Right atrium auricular region (tissue), 2 donors: ENCODE results near the gene JDP2. TPM values are rescaled to one million over a fixed set of nuclear protein-coding genes. Genes with fewer than 3 reads are reported as not detected.
A peak's percentile ranks its signal among the peaks of the same experiment; 100 is the strongest.

Experiments
- DNase-seq: peaks from one replicate; pipeline ENCODE4 v3.0.0-alpha.2; 2019; ENCODE audit warnings: low spot score
- H3K27ac ChIP-seq, 2 donors: fragments of 200-600 bp; sonication (generic); 1 replicate in 1 of 2; 2 replicates in 1 of 2; pipeline ENCODE4 v1.5.1; 2016 to 2019
- H3K27me3 ChIP-seq, 2 donors: fragments of 200-600 bp; sonication (generic); one replicate each; pipeline versions ENCODE4 v1.5.1 to v1.6.0; 2017 to 2019
- H3K36me3 ChIP-seq: fragments of 200-600 bp; sonication (generic); one replicate; pipeline ENCODE4 v1.5.1; 2016
- H3K4me1 ChIP-seq, 2 donors: fragments of 200-600 bp; sonication (generic); one replicate each; pipeline versions ENCODE4 v1.5.1 to v1.6.0; 2017 to 2019
- H3K4me3 ChIP-seq, 2 donors: fragments of 200-600 bp; sonication (generic); 1 replicate in 1 of 2; 2 replicates in 1 of 2; pipeline ENCODE4 v1.5.1; 2017 to 2019; ENCODE audit warnings: mild to moderate bottlenecking in 1 of 2, moderate library complexity in 1 of 2
- H3K9me3 ChIP-seq, 2 donors: fragments of 200-600 bp; sonication (generic); one replicate each; pipeline ENCODE4 v1.5.1; 2019
- CTCF ChIP-seq, 2 donors: fragments of 200-600 bp; sonication (generic); IDR thresholded peaks; one replicate each; pipeline ENCODE4 v1.5.1; 2019; ENCODE audit warnings: antibody characterized with exemption in 2 of 2
- total RNA-seq, 2 donors: library from RNA; depleted of rRNA; stranded (reverse); fragments of >200 nt; gene quantifications; one replicate each; pipeline ENCODE4 v1.1.0, GENCODE V29; 2016

JDP2 gene
- total RNA-seq, 2 donors from 2014 or later: 46.1 to 67.4 TPM

DNA sequence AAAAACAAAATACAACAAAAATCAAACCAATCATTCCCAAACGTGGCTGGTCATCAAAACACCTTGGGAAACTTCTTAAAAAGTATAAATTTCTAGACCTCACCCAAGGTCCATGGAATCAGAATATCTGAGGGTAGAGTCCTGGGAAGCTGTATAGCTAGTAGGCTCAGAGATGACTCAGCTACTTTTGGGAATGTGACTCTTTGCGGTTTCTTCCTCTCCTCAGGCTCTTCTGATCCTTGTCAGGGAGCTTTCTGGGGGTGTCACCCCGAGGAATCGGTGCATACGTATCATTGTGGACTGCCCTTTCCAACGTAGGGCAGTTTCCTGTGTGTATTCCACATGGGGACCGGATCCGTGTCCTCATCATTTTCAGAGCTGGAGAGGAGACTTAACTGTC is 14.8 kb downstream of the JDP2 start:
- no peak for TF ChIP-seq CTCF (IDR thresholded peaks at IDR 0.05)
- no peak for DNase-seq
- Histone ChIP-seq H3K9me3 (no peaks in the 10 kb centered on the region), H3K4me3 (no peak overlapping the region), H3K27ac (peak overlapping the region; percentile 71 to 72), H3K36me3 (peaks cover 42% of the 10 kb centered on the region), H3K4me1 (peaks cover 0 to 53% of the 10 kb centered on the region in 2 donors), H3K27me3 (no peaks in the 10 kb centered on the region)

GRCh38 chr14:75443203-75443969 is 15.6 kb downstream of the JDP2 start:
- no peak for TF ChIP-seq CTCF (IDR thresholded peaks at IDR 0.05)
- no peaks in the 10 kb centered on the region for H3K9me3 ChIP-seq
- H3K27me3 ChIP-seq: no peaks in the 10 kb centered on the region
- H3K36me3 ChIP-seq: peaks cover 34% of the 10 kb centered on the region
- no peak overlapping the region for H3K4me3 ChIP-seq
- no peak for DNase-seq
- peaks cover 0 to 55% of the 10 kb centered on the region in 2 donors for H3K4me1 ChIP-seq
- H3K27ac ChIP-seq: peak overlapping the region; percentile 71 to 72

DNA sequence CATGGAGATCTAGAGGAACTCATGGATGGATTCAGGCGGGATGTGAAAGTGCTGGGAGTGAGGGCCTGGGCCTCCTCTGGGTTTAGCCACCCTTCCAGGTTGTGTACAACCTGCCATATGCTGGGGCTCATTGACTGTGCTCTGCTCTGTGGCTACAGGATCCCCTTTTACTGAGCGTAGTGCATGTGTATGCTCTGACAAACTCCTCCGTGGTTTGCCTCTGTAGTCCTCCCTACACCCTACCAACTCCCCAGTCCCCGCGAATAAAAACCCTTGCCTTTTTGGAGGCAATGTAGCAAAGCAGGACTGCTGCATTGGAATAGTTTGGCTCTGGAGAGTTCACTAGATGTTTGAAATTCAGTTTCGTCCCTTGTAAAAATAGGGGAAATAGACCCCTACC is 17.4 kb downstream of the JDP2 start:
- Histone ChIP-seq H3K9me3 (no peaks in the 10 kb centered on the region), H3K36me3 (peaks cover 16% of the 10 kb centered on the region), H3K4me1 (peaks cover 0 to 73% of the 10 kb centered on the region in 2 donors), H3K4me3 (no peak overlapping the region), H3K27me3 (no peaks in the 10 kb centered on the region), H3K27ac (peak overlapping the region in 1 of 2 donors; percentile 4)
- DNase-seq: no peak
- TF ChIP-seq CTCF (IDR thresholded peaks at IDR 0.05): no peak

DNA sequence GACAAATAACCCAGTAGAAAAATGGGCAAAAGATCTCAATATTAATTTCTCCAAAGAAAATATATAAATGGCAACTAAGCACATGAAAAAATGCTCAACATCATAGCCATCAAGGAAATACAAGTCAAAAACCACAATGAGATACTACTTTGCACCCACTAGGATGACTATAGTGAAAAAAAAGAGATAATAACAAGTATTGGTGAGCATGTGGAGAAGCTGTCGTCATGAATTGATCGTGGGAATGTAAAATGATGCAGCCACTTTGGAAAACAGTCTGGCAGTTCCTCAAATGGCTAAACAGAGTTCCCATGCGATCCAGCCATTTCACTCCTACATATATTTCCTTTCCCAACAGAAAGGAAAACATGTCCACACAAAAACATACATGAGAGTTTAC is 18.1 kb downstream of the JDP2 start:
- Histone ChIP-seq H3K36me3 (peaks cover 9% of the 10 kb centered on the region), H3K27ac (no peak overlapping the region), H3K4me3 (no peak overlapping the region), H3K27me3 (no peaks in the 10 kb centered on the region), H3K4me1 (peaks cover 0 to 74% of the 10 kb centered on the region in 2 donors), H3K9me3 (no peaks in the 10 kb centered on the region)
- DNase-seq: no peak
- TF ChIP-seq CTCF (IDR thresholded peaks at IDR 0.05): no peak

DNA sequence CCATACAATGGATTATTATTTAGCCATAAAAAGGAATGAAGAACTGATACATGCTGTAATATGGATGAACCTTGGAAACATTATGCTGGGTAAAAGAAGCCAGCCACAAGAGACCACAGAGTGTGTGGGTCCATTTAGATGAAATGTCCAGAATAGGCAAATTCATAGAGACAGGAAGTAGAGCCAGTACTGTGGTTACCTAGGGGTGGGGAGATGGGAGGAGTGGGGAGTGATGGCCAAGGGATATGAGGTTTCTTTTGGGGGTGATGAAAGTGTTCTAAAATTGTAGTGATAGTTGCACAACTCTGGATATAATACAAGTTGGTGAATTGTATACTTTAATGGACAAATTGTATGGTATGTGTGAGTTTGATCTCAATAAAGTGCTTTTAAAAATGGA is 18.6 kb downstream of the JDP2 start:
- H3K36me3 ChIP-seq: peaks cover 9% of the 10 kb centered on the region
- no peak overlapping the region for H3K27ac ChIP-seq
- H3K9me3 ChIP-seq: no peaks in the 10 kb centered on the region
- no peak for TF ChIP-seq CTCF (IDR thresholded peaks at IDR 0.05)
- H3K4me3 ChIP-seq: no peak overlapping the region
- no peaks in the 10 kb centered on the region for H3K27me3 ChIP-seq
- DNase-seq: no peak
- H3K4me1 ChIP-seq: peaks cover 0 to 74% of the 10 kb centered on the region in 2 donors

DNA sequence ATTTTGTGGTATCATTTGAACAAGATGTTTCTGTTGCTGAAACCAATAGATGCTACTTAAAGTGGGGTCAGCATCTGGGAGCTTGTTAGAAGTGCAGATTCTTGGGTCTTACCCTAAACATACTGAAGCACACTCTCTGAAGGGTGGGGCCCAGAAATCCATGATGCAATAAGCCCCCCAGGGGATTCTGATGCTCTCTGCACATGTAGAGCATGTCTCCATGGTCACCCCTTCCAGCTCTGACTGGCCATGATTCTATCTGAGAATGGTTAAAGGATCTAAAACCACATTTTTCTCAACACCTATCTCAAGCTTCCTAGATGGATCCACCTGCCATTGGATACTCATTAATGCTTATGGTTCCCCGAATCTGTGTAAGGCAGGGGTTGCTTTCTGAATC is 20.4 kb downstream of the JDP2 start:
- no peaks in the 10 kb centered on the region for H3K27me3 ChIP-seq
- peaks cover 0 to 74% of the 10 kb centered on the region in 2 donors for H3K4me1 ChIP-seq
- H3K27ac ChIP-seq: no peak overlapping the region
- no peak for TF ChIP-seq CTCF (IDR thresholded peaks at IDR 0.05)
- no peaks in the 10 kb centered on the region for H3K9me3 ChIP-seq
- no peak overlapping the region for H3K4me3 ChIP-seq
- no peak for DNase-seq
- H3K36me3 ChIP-seq: peaks cover 9% of the 10 kb centered on the region
